Measurements from ENCODE around the gene BEND4.
"Not testable (repeated sequence)": the region's sequence is repeated elsewhere in the genome, so short reads cannot be mapped to it uniquely, and the experiment has no call there.

BEND4 gene

DNA sequence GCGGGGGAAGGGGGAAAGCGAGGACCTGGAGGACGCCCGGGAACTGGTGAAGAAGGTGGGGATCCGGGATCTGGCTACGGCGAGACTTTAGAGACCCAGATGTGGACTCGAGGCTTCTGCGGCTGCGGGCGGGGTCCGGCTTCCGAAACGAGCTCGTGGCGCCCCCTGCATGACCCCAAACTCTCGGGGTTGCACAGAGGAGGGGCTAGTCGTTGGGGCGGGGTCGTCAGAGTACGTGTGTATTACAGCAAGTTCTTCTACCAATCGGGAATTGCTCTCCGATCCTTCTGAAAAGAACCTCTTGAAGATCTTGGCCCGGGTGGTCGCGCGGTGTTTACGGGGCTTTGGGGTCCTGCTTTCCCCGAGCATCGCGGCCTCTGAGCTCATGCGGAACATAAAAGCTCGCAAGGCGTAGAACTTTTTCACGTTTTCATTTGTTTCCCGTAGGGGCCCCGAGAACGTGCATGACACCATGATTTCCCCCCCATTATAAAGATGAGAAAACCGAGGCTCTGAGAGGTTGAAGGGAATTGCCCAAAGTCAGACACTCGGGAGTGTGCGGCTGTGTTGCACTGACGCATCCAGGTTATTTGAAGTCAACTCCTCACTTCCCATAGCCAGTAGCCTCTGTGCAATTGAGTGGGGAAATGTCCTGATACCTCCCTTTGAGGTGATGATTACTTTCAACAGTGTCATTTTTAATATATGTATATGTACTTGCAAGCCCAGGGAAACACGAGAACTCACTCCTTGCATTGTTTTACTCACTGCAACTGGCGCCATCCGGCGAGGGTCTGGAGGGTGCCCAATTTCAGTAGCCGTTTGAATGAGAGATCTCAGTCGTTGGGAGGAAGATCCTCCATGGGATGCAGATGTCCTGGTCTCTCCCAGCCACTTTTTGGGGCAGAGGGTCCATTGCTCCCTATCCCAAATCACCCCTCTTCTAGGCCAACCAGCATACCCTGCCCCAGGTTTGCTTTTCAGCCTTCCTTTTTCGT lies at the start of gene BEND4:
TSS of gene BEND4 (minus strand) at position 149 of the 998 bp plus-strand sequence. CDS start 512 bp downstream, outside the sequence.
- Mint-ChIP-seq H3K9me3 (no peaks in the 10 kb centered on the region), H3K4me3 (peak within 1 kb of the TSS; percentile 84), H3K4me1 (peaks cover 10% of the 10 kb centered on the region), H3K27me3 (peaks cover 70% of the 10 kb centered on the region), H3K36me3 (ENCODE audit: insufficient read depth) (peaks cover 3% of the 10 kb centered on the region), H3K27ac (ENCODE audit: low read depth) (no peak within 1 kb of the TSS)
- peak; percentile 30 for ATAC-seq (replicated peaks; ENCODE audit: extremely low read depth, poor library complexity, severe bottlenecking)
- no peak for DNase-seq (ENCODE audit: low spot score in 2 of 2)

- DNase-seq (ENCODE audit: low spot score in 2 of 2) (no peak), ATAC-seq (replicated peaks; ENCODE audit: extremely low read depth, poor library complexity, severe bottlenecking) (no peak)
- Mint-ChIP-seq H3K4me1 (no peaks in the 10 kb centered on the region), H3K9me3 (no peaks in the 10 kb centered on the region), H3K36me3 (ENCODE audit: insufficient read depth) (peaks cover 3% of the 10 kb centered on the region), H3K4me3 (no peak overlapping the region), H3K27me3 (no peaks in the 10 kb centered on the region), H3K27ac (ENCODE audit: low read depth) (no peak overlapping the region)
Measured at GRCh38 chr4:42197341-42197740, 44.9 kb upstream of the BEND4 start.

DNA sequence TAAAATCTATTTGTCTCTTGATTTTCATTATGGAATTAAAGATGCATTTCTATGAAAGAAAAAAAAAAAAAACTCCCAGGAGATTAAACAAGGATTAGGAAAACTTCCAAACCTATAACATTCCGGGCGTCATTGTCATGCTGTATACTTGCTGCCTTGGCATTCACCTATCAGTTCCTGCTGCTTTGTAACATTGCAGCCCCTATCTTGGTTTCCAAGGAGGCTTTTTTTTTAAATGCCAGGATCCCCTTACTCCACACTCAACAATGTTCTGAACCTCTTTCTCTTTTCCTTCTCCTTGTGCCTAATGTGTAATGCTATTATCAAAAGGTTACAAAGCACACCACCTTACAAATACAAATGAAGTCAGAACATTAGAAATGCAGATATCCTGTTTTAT lies 20.5 kb upstream of the BEND4 start:
- DNase-seq (ENCODE audit: low spot score in 2 of 2) (no peak), ATAC-seq (replicated peaks; ENCODE audit: extremely low read depth, poor library complexity, severe bottlenecking) (no peak)
- Mint-ChIP-seq H3K27ac (ENCODE audit: low read depth) (no peak overlapping the region), H3K27me3 (peaks cover 26% of the 10 kb centered on the region), H3K4me1 (no peaks in the 10 kb centered on the region), H3K36me3 (ENCODE audit: insufficient read depth) (peaks cover 1% of the 10 kb centered on the region), H3K4me3 (no peak overlapping the region), H3K9me3 (no peaks in the 10 kb centered on the region)

- peaks cover 1% of the 10 kb centered on the region for H3K36me3 Mint-ChIP-seq (ENCODE audit: insufficient read depth)
- H3K27me3 Mint-ChIP-seq: peaks cover 26% of the 10 kb centered on the region
- no peak overlapping the region for H3K4me3 Mint-ChIP-seq
- no peak for DNase-seq (ENCODE audit: low spot score in 2 of 2)
- H3K9me3 Mint-ChIP-seq: no peaks in the 10 kb centered on the region
- ATAC-seq (replicated peaks; ENCODE audit: extremely low read depth, poor library complexity, severe bottlenecking): no peak
- no peak overlapping the region for H3K27ac Mint-ChIP-seq (ENCODE audit: low read depth)
- no peaks in the 10 kb centered on the region for H3K4me1 Mint-ChIP-seq
Measured at GRCh38 chr4:42172128-42172790, 19.8 kb upstream of the BEND4 start.

DNA sequence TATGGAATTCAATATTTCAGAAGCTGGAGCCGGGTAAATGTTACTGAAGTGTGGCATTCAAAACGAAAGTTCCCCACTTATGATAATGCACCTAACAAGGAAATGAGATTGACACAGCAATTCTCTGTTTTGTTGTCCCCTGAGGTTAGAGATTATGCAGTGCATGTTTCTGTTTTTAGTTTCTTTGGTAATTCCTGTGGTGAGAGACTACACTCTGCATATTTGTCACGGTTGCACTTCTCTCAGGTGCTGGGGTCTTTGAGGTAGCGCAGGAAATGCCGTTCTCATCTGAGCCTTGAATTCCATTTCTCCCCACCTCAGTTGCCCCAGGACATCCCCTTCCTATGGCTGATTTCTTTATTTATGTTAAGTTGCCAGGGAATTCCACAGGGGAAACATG lies 15.3 kb upstream of the BEND4 start:
- ATAC-seq (replicated peaks; ENCODE audit: extremely low read depth, poor library complexity, severe bottlenecking) (no peak), DNase-seq (ENCODE audit: low spot score in 2 of 2) (no peak)
- no peaks in the 10 kb centered on the region for H3K4me1 Mint-ChIP-seq
- H3K27ac Mint-ChIP-seq (ENCODE audit: low read depth): no peak overlapping the region
- H3K36me3 Mint-ChIP-seq (ENCODE audit: insufficient read depth): no peaks in the 10 kb centered on the region
- H3K9me3 Mint-ChIP-seq: no peaks in the 10 kb centered on the region
- no peak overlapping the region for H3K4me3 Mint-ChIP-seq
- peaks cover 26% of the 10 kb centered on the region for H3K27me3 Mint-ChIP-seq

DNA sequence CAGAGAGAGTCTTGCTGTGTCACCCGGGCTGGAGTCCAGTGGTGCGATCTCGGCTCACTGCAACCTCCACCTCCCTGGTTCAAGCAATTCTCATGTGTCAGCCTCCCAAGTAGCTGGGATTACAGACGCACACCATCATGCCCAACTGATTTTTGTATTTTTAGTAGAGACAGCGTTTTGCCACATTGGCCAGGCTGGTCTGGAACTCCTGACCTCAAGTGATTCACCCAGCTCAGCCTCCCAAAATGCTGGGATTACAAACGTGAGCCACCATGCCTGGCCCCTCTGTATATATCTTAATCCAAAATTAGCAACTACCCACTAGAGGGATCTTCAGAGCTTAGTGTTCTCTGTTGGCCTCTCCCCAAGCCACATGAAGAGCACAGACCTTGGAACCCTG lies 13.7 kb upstream of the BEND4 start:
- H3K9me3 Mint-ChIP-seq; H3K36me3 Mint-ChIP-seq (ENCODE audit: insufficient read depth): not testable (repeated sequence)

DNA sequence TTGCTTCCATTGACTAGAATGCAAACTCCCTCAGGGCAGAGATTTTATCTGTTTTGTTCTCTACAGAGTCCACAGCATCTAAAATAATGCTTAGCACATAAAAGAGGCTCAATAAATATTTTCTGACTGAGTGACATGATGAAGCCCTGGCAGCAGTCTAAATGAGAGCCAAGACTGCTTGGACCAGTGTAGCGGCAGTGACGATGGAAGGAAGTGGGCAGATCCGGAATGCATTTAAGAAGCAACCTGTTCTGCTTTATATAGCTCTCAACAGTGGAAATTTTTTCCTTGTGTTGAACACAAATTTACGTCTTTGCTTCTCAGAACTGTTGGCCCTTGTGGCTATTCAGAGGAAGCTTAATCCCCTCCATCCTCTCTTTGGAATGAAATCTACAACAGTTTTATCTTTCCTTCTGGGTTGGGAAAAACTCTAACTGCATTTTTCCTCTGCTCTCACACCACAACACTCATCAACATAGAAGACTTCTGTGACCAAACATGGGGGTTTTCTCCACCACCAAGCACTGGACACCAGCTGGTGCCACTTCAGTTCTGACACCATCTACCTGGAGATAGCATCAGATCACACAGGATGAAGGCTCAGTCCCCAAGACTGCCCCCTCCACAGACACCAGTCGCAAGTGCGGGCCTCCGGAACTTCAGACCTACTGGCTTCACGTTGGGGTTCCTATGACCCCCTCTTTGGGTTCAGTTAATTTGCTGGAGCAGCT lies 7.0 kb upstream of the BEND4 start:
- H3K4me3 Mint-ChIP-seq: no peak overlapping the region
- H3K27ac Mint-ChIP-seq (ENCODE audit: low read depth): no peak overlapping the region
- H3K36me3 Mint-ChIP-seq (ENCODE audit: insufficient read depth): no peaks in the 10 kb centered on the region
- peaks cover 39% of the 10 kb centered on the region for H3K27me3 Mint-ChIP-seq
- DNase-seq (ENCODE audit: low spot score in 2 of 2) (no peak), ATAC-seq (replicated peaks; ENCODE audit: extremely low read depth, poor library complexity, severe bottlenecking) (no peak)
- H3K4me1 Mint-ChIP-seq: no peaks in the 10 kb centered on the region
- no peaks in the 10 kb centered on the region for H3K9me3 Mint-ChIP-seq

More for the DNA sequence above, 13.7 kb upstream of the BEND4 start:
- peaks cover 16% of the 10 kb centered on the region for H3K27me3 Mint-ChIP-seq
- not testable (repeated sequence) for H3K27ac Mint-ChIP-seq (ENCODE audit: low read depth); ATAC-seq (replicated peaks; ENCODE audit: extremely low read depth, poor library complexity, severe bottlenecking); H3K4me1 Mint-ChIP-seq; DNase-seq (ENCODE audit: low spot score in 2 of 2); H3K4me3 Mint-ChIP-seq

- ATAC-seq (replicated peaks; ENCODE audit: extremely low read depth, poor library complexity, severe bottlenecking) (peak; percentile 25), DNase-seq (ENCODE audit: low spot score in 2 of 2) (peak in 1 of 2 donors; percentile 13)
- H3K9me3 Mint-ChIP-seq: no peaks in the 10 kb centered on the region
- H3K36me3 Mint-ChIP-seq (ENCODE audit: insufficient read depth): peaks cover 3% of the 10 kb centered on the region
- H3K4me1 Mint-ChIP-seq: peaks cover 10% of the 10 kb centered on the region
- H3K4me3 Mint-ChIP-seq: peak overlapping the region; percentile 84
- peaks cover 60% of the 10 kb centered on the region for H3K27me3 Mint-ChIP-seq
- no peak overlapping the region for H3K27ac Mint-ChIP-seq (ENCODE audit: low read depth)
Measured at GRCh38 chr4:42151568-42152506, 618 bp downstream of the BEND4 start.

GRCh38 chr4:42150653-42151567 lies 1.5 kb downstream of the BEND4 start:
- Mint-ChIP-seq H3K27me3 (peaks cover 51% of the 10 kb centered on the region), H3K4me1 (peaks cover 10% of the 10 kb centered on the region), H3K27ac (ENCODE audit: low read depth) (no peak overlapping the region), H3K9me3 (no peaks in the 10 kb centered on the region), H3K4me3 (peak overlapping the region; percentile 84), H3K36me3 (ENCODE audit: insufficient read depth) (peaks cover 3% of the 10 kb centered on the region)
- DNase-seq (ENCODE audit: low spot score in 2 of 2) (no peak), ATAC-seq (replicated peaks; ENCODE audit: extremely low read depth, poor library complexity, severe bottlenecking) (no peak)

GRCh38 chr4:42149004-42149403 lies 3.5 kb downstream of the BEND4 start:
- DNase-seq (ENCODE audit: low spot score in 2 of 2) (no peak), ATAC-seq (replicated peaks; ENCODE audit: extremely low read depth, poor library complexity, severe bottlenecking) (no peak)
- Mint-ChIP-seq H3K9me3 (no peaks in the 10 kb centered on the region), H3K4me3 (no peak overlapping the region), H3K4me1 (peaks cover 10% of the 10 kb centered on the region), H3K27ac (ENCODE audit: low read depth) (no peak overlapping the region), H3K27me3 (peaks cover 42% of the 10 kb centered on the region), H3K36me3 (ENCODE audit: insufficient read depth) (peaks cover 3% of the 10 kb centered on the region)

- Mint-ChIP-seq H3K9me3 (no peaks in the 10 kb centered on the region), H3K4me3 (no peak overlapping the region), H3K4me1 (peaks cover 10% of the 10 kb centered on the region), H3K27me3 (peaks cover 40% of the 10 kb centered on the region), H3K36me3 (ENCODE audit: insufficient read depth) (peaks cover 3% of the 10 kb centered on the region), H3K27ac (ENCODE audit: low read depth) (no peak overlapping the region)
- DNase-seq (ENCODE audit: low spot score in 2 of 2): no peak
- no peak for ATAC-seq (replicated peaks; ENCODE audit: extremely low read depth, poor library complexity, severe bottlenecking)
Measured at GRCh38 chr4:42148425-42148824, 4.0 kb downstream of the BEND4 start.
